Tibial nerve (tissue), 4 donors: Measurements from ENCODE around the gene ASPG. TPM values are rescaled to one million over a fixed set of nuclear protein-coding genes. Genes with fewer than 3 reads are reported as not detected.

Experiments
- DNase-seq, 2 donors: peaks; one replicate each; pipeline ENCODE4 v3.0.0-alpha.2; 2019; ENCODE audit warnings: low spot score in 2 of 2
- H3K27ac ChIP-seq, 4 donors: fragments of 200-600 bp; sonication (generic) in 3 of 4; one replicate each; pipeline ENCODE4 v1.5.1; 2017 to 2019; ENCODE audit warnings: mild to moderate bottlenecking in 1 of 4
- H3K27me3 ChIP-seq, 2 donors: fragments of 200-600 bp; sonication (generic) in 1 of 2; one replicate each; pipeline versions ENCODE4 v1.5.1 to v1.6.0; 2017 to 2019
- H3K36me3 ChIP-seq, 3 donors: fragments of 200-600 bp; sonication (generic); one replicate each; pipeline ENCODE4 v1.5.1; 2018 to 2019
- H3K4me1 ChIP-seq, 4 donors: fragments of 200-600 bp; sonication (generic) in 3 of 4; one replicate each; pipeline ENCODE4 v1.5.1; 2017 to 2019
- H3K4me3 ChIP-seq, 4 donors: fragments of 200-600 bp; sonication (generic) in 3 of 4; one replicate each; pipeline ENCODE4 v1.5.1; 2017 to 2019; ENCODE audit warnings: mild to moderate bottlenecking in 1 of 4, moderate library complexity in 1 of 4
- H3K9me3 ChIP-seq, 4 donors: fragments of 200-600 bp; sonication (generic) in 3 of 4; one replicate each; pipeline ENCODE4 v1.5.1; 2017 to 2019
- EP300 ChIP-seq, 2 donors: sonication (generic); formaldehyde crosslinking; IDR thresholded peaks; one replicate each; pipeline ENCODE4 v1.6.1; 2017; ENCODE audit warnings: antibody characterized with exemption in 2 of 2, mild to moderate bottlenecking in 1 of 2
- POLR2A ChIP-seq, 2 donors: fragments of 450-650 bp; IDR thresholded peaks; one replicate each; pipeline ENCODE4 v1.6.1; 2017; ENCODE audit warnings: antibody characterized with exemption in 2 of 2, mild to moderate bottlenecking in 2 of 2, moderate library complexity in 2 of 2
- WGBS, 2 donors: methylation state at CpG; one replicate each; pipeline ENCODE4 v1.1.5; 2018; 5-methylcytosine and 5-hydroxymethylcytosine counted together
- total RNA-seq, 4 donors: library from RNA; depleted of rRNA; stranded (reverse); fragments of >200 nt; gene quantifications; one replicate each; pipeline ENCODE4 v1.1.0, GENCODE V29; 2016
- TF ChIP-seq, protein P1 (sequence below), 5 experiments: fragments of 200-600 bp in 3 of 5; fragments of 450-650 bp in 2 of 5; sonication (generic) in 3 of 5; IDR thresholded peaks; one replicate each; pipeline ENCODE4 v1.5.1; 2016 to 2019; ENCODE audit warnings: antibody characterized with exemption in 5 of 5, mild to moderate bottlenecking in 3 of 5, moderate library complexity in 2 of 5

Gene ASPG
- total RNA-seq, 4 donors from 2014 or later, result 2.4 to 8.7 (median 2.7) TPM

DNA sequence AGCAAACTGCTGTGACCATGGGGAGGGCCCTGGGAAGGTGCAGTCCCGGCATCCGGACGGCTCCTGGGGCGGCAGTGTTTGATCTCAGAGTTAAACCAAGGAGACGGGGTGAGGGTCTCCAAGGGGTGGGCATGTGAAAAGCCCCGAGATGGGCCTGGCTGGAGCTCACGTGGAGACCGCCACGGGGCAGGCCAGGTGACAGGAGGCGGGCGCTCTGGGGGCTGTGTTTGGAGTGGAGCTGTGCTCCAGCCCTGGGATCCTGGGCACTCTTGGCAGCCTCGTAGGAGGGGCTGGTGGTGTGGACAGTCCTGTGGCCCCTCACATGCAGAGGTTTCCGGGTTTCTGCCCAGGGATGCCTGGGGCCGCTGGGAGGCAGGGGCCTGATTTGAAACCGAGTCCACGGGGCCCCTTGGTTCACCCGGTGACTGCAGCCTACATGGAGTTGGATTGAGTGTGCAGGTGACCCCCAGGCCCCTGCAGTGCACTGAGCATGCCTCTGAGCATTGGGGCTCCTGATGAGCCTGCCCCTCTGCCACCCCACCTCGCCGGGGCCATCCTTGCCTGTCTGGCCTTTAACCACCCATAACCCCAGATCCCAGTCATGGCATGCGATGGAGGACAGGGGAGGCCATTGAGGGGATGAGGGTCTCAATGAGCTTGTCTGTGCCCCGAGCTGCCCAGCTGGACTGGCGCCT is 61.3 kb downstream of the ASPG start:
- no peak overlapping the region for H3K27ac ChIP-seq
- peaks cover 0 to 24% (median 0%) of the 10 kb centered on the region in 4 donors for H3K4me1 ChIP-seq
- TF ChIP-seq POLR2A (IDR thresholded peaks at IDR 0.05) (no peak), EP300 (IDR thresholded peaks at IDR 0.05) (no peak)
- TF ChIP-seq, protein P1, sequence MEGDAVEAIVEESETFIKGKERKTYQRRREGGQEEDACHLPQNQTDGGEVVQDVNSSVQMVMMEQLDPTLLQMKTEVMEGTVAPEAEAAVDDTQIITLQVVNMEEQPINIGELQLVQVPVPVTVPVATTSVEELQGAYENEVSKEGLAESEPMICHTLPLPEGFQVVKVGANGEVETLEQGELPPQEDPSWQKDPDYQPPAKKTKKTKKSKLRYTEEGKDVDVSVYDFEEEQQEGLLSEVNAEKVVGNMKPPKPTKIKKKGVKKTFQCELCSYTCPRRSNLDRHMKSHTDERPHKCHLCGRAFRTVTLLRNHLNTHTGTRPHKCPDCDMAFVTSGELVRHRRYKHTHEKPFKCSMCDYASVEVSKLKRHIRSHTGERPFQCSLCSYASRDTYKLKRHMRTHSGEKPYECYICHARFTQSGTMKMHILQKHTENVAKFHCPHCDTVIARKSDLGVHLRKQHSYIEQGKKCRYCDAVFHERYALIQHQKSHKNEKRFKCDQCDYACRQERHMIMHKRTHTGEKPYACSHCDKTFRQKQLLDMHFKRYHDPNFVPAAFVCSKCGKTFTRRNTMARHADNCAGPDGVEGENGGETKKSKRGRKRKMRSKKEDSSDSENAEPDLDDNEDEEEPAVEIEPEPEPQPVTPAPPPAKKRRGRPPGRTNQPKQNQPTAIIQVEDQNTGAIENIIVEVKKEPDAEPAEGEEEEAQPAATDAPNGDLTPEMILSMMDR (IDR thresholded peaks at IDR 0.05), result no peak
- WGBS, 2 donors, result 81 to 84% methylated on average over 14 to 19 of the region's 22 CpGs
- H3K4me3 ChIP-seq, result no peak overlapping the region
- DNase-seq, result no peak
- no peaks in the 10 kb centered on the region for H3K9me3 ChIP-seq
- no peaks in the 10 kb centered on the region for H3K36me3 ChIP-seq
- peaks cover 0 to 3% of the 10 kb centered on the region in 2 donors for H3K27me3 ChIP-seq

DNA sequence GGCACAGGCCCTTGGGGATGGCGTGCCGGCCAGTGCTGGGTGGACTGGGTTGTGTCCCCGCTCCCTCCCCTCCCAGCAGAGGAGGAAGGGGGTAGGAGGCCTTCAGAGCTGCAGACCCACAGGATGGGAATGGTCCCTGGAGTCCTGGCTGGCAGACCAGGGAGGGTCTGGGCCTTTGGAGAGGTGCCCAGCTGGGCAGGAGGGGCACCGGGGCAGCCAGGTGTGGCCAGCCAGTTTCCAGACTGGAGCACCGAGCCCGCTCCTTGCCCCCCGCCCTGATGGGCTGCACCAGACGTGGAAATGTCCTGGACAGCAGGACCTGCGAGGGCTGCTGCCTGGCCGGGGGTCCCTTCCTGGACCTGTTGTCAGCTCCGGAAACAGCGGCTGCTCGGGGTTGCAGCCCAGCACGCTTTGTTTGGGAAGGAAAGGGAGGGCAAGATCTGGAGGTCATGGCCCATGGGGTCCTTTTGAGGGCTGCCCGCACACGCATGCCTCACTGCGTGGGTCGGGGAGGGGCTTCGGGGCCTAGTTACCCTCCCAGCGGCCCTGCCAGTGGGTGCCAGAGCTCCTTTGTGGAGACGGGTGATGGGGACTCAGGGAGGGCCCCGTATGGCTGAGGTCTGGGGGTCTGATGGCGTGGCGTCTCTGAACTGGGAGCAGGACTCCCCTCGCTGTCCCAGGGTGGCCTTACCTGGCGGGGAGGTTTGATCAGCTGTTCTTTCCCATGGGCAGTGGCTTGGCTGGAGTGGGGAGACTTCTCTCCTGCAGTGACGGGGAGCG is 62.0 kb downstream of the ASPG start:
- TF ChIP-seq EP300 (IDR thresholded peaks at IDR 0.05) (no peak), POLR2A (IDR thresholded peaks at IDR 0.05) (no peak)
- TF ChIP-seq, protein P1 (IDR thresholded peaks at IDR 0.05), result no peak
- WGBS, 2 donors, result 74 to 78% methylated on average over 14 to 19 of the region's 28 CpGs
- Histone ChIP-seq H3K27me3 (peaks cover 0 to 3% of the 10 kb centered on the region in 2 donors), H3K4me3 (no peak overlapping the region), H3K27ac (no peak overlapping the region), H3K36me3 (no peaks in the 10 kb centered on the region), H3K9me3 (no peaks in the 10 kb centered on the region), H3K4me1 (peaks cover 0 to 24% (median 0%) of the 10 kb centered on the region in 4 donors)
- DNase-seq, result no peak

DNA sequence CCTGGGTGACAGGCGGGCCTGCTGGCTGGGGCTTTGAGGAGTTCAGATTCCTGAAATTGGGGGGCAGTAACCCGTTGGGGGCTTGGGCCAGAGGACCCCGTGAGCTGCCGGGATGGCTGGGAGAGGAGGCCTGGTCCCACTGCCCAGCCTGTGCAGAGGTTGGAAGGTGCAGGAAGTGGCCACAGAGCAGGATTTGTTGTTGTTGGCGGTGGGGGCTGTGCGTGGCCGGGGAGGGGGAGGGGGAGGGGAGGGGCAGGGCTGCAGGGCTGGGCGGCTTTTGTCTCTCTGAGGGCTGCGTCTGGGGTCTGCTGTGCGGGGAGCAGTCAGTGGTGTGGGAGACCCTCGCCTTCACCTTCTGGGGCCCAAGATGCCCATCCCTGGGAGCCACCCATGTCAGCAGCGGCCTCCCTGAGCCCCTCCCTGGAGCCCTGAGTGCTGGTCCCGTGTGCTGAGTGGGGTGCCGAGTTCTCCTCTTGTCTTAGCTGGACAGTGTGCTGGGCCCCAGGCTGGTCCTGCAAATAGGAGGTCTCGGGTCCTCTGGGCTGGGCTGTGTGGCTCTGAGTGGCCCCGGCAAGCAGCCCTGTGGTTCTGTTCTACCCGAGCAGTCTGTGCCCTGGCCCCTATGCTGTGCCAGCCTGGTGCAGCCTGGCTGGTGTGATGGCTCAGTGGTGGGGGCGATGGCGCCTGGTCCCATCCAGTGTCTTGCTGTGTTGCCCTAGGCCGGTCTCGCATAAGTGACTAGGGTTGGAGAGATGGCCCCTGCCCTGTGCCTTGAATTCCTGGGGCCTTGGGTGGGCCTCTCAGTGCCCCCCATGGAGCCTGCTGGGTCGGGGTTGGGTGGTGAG is 63.2 kb downstream of the ASPG start:
- WGBS, 2 donors, result 45 to 46% methylated on average over 9 to 14 of the region's 22 CpGs
- TF ChIP-seq POLR2A (IDR thresholded peaks at IDR 0.05), result no peak
- TF ChIP-seq EP300 (IDR thresholded peaks at IDR 0.05), result no peak
- TF ChIP-seq, protein P1 (IDR thresholded peaks at IDR 0.05), result no peak
- Histone ChIP-seq H3K9me3 (no peaks in the 10 kb centered on the region), H3K36me3 (no peaks in the 10 kb centered on the region), H3K27me3 (peaks cover 0 to 3% of the 10 kb centered on the region in 2 donors), H3K4me3 (no peak overlapping the region), H3K4me1 (peaks cover 0 to 24% (median 0%) of the 10 kb centered on the region in 4 donors), H3K27ac (no peak overlapping the region)
- no peak for DNase-seq

DNA sequence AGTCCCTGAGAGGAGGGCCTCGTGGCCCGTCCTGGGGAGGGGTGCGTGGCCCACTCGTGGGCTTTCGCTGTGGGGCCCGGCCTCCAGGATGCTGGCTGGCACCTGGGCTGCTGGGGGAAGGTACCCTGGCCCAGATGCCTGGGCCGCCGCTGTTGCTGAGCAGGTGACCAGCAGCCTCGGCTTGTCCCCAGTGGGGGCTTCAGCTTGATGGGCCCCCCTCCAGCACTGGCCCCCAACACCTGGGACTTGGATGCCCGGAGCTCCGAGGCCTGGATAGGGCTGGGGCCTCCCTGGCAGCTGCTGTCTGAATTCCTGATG is 63.7 kb downstream of the ASPG start:
- H3K27me3 ChIP-seq, result peaks cover 0 to 3% of the 10 kb centered on the region in 2 donors
- 78% methylated on average over 10 of the region's 11 CpGs; no CpG with 5 or more reads in 1 of the 2 donors for WGBS, 2 donors

More for the DNA sequence above, 63.7 kb downstream of the ASPG start:
- no peaks in the 10 kb centered on the region for H3K9me3 ChIP-seq
- DNase-seq, result no peak
- no peak overlapping the region for H3K4me3 ChIP-seq
- TF ChIP-seq, protein P1 (IDR thresholded peaks at IDR 0.05), result no peak
- TF ChIP-seq POLR2A (IDR thresholded peaks at IDR 0.05) (no peak), EP300 (IDR thresholded peaks at IDR 0.05) (no peak)
- no peak overlapping the region for H3K27ac ChIP-seq
- no peaks in the 10 kb centered on the region for H3K36me3 ChIP-seq
- H3K4me1 ChIP-seq, result peaks cover 0 to 24% (median 0%) of the 10 kb centered on the region in 4 donors
